NCI-H2227 (cell line): ENCODE data around the gene BNIPL.

Source experiments
- DNase-seq: peaks from one replicate; lab custom pipeline; 2025; ENCODE audit not compliant: unreplicated experiment; lab: John Stamatoyannopoulos, UW

Gene BNIPL

GRCh38 chr1:151056149-151056548 lies 19.8 kb downstream of the BNIPL start:
- DNase-seq = no peak

DNA sequence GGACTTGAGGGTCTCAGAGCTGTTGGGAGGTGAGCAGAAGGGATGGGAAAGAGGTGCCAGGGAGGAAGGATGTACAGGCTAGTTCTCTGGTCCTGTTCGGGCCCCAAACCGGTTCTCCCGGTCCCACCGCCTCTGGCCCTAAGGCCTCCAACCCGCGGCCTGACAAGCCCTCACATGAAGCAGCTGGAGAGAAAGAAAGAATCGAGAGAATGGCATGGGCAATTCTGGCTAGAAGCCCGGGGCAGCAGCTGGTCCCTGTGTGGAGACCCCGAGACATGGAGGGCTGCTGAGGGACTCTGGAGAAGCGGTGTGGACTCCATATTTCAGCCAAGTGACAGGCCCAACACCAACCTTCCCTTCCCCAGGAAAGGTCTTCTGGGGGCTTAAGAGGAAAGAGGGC lies 22.3 kb downstream of the BNIPL start:
- DNase-seq = peak; percentile 34

- peak; percentile 93 for DNase-seq
Measured at GRCh38 chr1:151059109-151060006, 23.0 kb downstream of the BNIPL start, which contains the start of gene CDC42SE1. Gene CDC42SE1, minus strand, starts transcription at chr1:151059622. Its CDS starts 3,892 bp downstream, at chr1:151055730.

- peak; percentile 96 for DNase-seq
Measured at GRCh38 chr1:151060007-151060656, 23.7 kb downstream of the BNIPL start, which contains the start of gene MLLT11. Gene MLLT11, plus strand, starts transcription at chr1:151060397. Its CDS starts 6,828 bp downstream, at chr1:151067225.

DNA sequence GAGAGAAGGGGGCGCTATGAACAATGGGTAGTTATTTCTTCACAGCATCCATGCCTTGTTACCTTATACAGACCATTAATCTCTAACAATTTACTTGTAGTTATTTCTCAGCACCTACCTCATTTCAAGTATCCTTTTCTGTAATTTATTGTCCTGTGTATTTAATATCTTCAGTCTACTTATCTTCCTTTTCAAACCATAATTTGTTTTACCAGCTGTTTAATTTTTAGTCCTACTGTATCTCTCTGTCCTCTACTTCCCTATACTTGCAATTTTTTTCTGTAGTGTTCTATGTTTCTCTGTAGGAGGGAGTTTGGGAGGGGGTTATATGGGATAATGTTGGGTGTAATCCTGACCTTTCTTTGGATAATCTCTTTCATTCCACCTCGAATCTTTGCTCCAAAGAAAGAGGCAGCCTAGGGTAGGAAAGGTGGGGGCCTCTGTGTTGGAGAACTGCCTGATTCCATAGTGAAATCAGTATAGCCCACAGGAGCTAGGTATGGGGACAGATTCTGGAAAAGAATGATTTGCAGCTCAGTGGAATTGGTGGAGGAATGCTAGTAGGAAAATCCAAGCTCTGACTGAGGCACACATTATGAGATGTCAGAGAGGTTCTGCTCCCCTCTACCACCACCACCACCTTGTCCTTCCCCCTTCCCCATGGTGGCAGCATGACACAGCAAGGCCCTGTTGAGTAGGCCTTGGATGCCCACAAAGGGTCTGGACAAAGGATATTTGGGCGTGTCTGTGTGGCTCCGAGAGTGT lies 24.5 kb downstream of the BNIPL start:
- peak; percentile 54 for DNase-seq

DNA sequence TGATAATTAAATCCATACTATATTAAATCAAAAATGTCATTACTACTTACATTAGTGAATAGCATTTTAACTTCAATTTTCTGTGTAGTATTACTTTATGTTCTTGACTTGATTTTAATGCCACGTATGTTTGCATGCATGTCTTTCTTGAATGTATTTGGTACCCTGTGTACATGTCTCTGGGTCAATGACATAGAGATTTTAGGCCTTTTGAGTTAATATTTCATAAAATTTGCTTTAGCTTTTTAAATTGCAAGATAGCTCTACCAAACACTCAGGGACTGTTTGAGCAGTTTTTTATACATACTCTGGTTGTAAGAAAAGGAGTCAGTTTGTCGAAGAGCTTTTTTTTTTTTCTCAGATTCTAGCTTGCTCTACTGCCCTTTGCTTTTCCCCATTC lies 25.3 kb downstream of the BNIPL start:
- no peak for DNase-seq

DNA sequence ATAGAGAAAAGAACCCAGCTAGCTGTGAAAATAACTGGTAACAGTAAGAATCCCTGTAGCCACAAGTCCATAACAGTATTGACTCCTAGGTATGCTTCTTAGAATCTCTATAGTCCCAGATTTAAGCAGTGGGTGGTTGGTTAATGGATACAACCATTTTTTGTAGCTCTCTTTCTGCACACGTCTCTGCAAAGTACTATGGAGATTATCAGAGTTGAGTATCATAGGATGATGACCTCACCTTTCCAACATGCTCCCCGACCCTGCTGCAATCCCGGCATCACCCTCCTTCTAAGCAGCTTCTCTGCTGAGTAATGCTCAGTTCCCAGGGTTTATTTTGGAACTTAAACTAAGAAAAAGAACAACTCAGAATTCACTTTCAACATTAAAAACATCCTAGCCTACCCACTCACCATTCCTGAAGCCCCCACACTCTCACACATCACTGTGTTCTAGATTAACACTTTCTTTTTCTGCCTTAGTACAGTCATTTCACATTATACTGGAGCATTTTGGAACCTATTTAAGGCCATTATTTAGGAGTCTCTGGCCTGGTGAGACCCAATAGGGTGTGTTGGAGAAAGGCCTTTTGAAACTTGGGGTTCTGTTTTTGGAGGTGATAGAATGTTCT lies 26.5 kb downstream of the BNIPL start:
- peak; percentile 18 for DNase-seq

DNA sequence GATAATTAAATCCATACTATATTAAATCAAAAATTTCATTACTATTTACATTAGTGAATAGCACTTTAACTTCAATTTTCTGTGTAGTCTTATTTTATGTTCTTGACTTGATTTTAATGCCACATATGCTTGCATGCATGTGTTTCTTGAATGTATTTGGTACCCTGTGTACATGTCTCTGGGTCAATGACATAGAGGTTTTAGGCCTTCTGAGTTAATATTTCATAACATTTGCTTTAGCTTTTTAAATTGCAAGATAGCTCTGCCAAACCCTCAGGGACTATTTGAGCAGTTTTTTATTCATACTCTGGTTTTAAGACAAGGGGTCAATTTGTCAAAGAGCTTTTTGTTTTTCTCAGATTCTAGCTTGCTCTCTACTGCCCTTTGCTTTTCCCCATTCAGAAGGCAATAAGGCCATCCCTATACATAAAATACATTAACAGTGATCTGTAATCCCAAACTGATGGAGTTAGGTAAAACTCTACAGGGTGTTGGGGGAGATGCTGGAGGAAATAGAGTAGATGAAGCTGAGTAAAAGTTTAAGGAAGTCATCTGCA lies 28.8 kb downstream of the BNIPL start:
- no peak for DNase-seq

DNA sequence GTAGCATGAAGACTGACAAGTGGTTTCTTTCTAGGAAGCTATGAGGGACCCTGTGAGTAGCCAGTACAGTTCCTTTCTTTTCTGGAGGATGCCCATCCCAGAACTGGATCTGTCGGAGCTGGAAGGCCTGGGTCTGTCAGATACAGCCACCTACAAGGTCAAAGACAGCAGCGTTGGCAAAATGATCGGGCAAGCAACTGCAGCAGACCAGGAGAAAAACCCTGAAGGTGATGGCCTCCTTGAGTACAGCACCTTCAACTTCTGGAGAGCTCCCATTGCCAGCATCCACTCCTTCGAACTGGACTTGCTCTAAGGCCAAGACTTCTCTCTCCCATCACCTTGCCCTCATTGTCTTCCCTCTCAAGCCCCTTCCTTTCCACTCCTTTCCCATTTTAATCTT lies 30.8 kb downstream of the BNIPL start:
- no peak for DNase-seq

- DNase-seq = no peak
Measured at GRCh38 chr1:151069103-151069486, 32.7 kb downstream of the BNIPL start.

GRCh38 chr1:151070474-151071276 lies 34.3 kb downstream of the BNIPL start, which contains the start of gene GABPB2:
Gene GABPB2, plus strand, starts transcription at chr1:151070761. Its CDS starts 17,429 bp downstream, at chr1:151088190.
- DNase-seq = peak; percentile 86

DNA sequence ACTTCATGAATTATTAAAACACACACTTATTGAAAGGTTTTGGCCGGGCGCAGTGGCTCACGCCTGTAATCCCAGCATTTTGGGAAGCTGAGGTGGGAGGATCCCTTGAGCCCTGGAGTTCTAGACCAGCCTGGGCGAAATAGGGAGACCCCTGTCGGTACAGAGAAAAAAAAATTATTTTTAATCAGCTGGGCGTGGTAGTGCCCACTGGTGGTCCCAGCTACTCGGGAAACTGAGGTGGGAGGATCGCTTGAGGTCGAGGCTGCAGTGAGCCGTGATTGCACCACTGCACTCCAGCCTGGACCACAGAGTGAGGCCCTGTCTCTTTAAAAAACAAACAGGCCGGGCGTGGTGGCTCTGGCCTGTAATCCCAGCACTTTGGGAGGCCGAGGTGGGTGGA lies 35.8 kb downstream of the BNIPL start:
- DNase-seq = peak; percentile 62

GRCh38 chr1:151085953-151086559 lies 49.7 kb downstream of the BNIPL start:
- DNase-seq = no peak
